ENCODE data around the gene FRMD7. TPM values are rescaled to one million over a fixed set of nuclear protein-coding genes. Genes with fewer than 3 reads are reported as not detected.

Gene FRMD7
- total RNA-seq, 6 donors from 2014 or later, result not detected

DNA sequence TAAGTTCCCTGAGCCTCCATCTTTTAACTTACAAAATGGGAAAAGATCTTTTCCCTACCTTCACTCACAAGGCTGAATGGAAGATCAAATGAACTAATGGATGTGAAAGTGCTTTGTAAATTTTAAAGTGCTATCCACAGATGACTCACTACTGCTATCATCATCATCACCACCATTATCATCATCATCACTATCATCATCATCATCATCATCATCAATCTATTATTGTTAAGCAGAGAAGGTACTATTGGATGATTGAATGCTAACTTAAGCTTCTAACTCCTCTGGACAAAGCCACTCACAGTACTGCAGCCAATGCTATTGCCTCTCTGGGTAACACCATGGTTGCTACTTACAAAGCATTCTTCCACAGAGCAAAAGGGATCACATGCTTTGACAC, 1.9 kb downstream of the FRMD7 start:
- H3K9me3 ChIP-seq, result no peaks in the 10 kb centered on the region
- ATAC-seq (ENCODE audit: low FRiP score in 2 of 2) (no peak), DNase-seq (no peak)
- no peak overlapping the region for H3K4me3 ChIP-seq
- H3K4me1 ChIP-seq, result no peaks in the 10 kb centered on the region
- H3K27me3 ChIP-seq, result no peaks in the 10 kb centered on the region
- TF ChIP-seq POLR2A (IDR thresholded peaks at IDR 0.05) (no peak), POLR2AphosphoS5 (IDR thresholded peaks at IDR 0.05) (no peak), CTCF (IDR thresholded peaks at IDR 0.05) (no peak), EP300 (IDR thresholded peaks at IDR 0.05) (no peak)
- no peaks in the 10 kb centered on the region for H3K36me3 ChIP-seq
- no peak overlapping the region for H3K27ac ChIP-seq

DNA sequence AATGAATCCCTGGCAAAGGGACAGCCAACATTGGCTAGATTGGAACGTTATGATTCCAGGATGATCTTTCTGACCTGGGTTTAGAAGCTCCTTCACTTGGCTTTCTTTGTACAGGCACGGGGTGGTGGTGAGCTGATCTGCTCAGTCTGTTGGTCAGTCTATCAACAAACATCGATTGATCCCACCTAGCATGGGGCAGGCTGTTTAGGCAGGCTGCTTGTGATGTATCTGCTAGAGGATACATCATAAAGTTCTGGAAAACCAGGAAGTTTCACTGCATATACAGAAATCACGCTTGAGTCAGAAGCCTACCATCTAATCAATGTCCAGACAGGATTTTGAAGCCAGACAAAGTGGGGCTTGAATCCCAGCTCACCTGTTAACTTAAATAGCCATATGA, 6.9 kb downstream of the FRMD7 start:
- H3K4me1 ChIP-seq, result no peaks in the 10 kb centered on the region
- no peaks in the 10 kb centered on the region for H3K27me3 ChIP-seq
- no peak for ATAC-seq (ENCODE audit: low FRiP score in 2 of 2)
- H3K4me3 ChIP-seq, result no peak overlapping the region
- WGBS, 2 donors, result 60 to 69% methylated on average over 1 to 4 of the region's 4 CpGs
- no peak for TF ChIP-seq POLR2A (IDR thresholded peaks at IDR 0.05)
- no peak for TF ChIP-seq CTCF (IDR thresholded peaks at IDR 0.05)
- TF ChIP-seq EP300 (IDR thresholded peaks at IDR 0.05), result no peak
- TF ChIP-seq POLR2AphosphoS5 (IDR thresholded peaks at IDR 0.05), result no peak
- H3K27ac ChIP-seq, result no peak overlapping the region
- H3K9me3 ChIP-seq, result no peaks in the 10 kb centered on the region
- no peak for DNase-seq
- no peaks in the 10 kb centered on the region for H3K36me3 ChIP-seq

DNA sequence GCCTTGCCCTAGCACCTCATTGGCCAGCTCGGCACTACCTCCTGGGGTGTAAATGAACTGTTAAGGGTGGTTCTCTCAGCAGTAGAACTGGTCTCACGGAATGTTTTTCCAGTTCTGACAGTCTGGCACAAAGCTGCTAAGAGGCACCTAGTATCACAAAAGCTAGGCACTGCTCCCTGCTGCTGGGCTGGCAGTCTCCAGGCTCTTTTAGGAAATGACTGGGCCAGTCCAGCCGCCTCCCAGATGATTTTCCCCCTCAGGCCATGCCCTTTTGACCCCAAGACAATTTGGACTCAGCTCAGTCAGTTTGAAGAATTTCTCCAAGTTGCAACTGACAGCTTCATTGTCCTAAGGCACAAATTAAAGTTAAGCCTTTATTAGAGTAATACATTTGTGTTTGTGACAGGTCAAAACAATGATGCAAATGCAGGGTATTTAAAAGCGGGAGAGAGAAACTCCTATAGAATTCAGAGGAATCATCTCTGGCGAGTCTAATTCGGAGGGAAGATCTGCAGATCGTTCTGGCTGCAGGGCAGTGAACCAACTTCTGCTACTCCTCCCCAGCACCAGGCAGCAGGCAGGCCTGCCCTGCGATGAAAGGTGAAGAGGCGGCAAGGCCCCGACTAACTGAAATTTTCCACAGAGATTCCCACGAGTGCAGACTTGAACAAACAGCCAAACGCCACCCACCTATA, 7.9 kb downstream of the FRMD7 start:
- no peaks in the 10 kb centered on the region for H3K9me3 ChIP-seq
- H3K4me1 ChIP-seq, result no peaks in the 10 kb centered on the region
- no peak overlapping the region for H3K27ac ChIP-seq
- no peak for TF ChIP-seq POLR2AphosphoS5 (IDR thresholded peaks at IDR 0.05)
- no peak for TF ChIP-seq POLR2A (IDR thresholded peaks at IDR 0.05)
- no peak for TF ChIP-seq EP300 (IDR thresholded peaks at IDR 0.05)
- no peak for TF ChIP-seq CTCF (IDR thresholded peaks at IDR 0.05)
- DNase-seq (no peak), ATAC-seq (ENCODE audit: low FRiP score in 2 of 2) (no peak)
- H3K4me3 ChIP-seq, result no peak overlapping the region
- 72 to 86% methylated on average over 4 to 12 of the region's 12 CpGs for WGBS, 2 donors
- H3K27me3 ChIP-seq, result no peaks in the 10 kb centered on the region
- H3K36me3 ChIP-seq, result no peaks in the 10 kb centered on the region

- no peaks in the 10 kb centered on the region for H3K4me1 ChIP-seq
- H3K9me3 ChIP-seq, result no peaks in the 10 kb centered on the region
- H3K27ac ChIP-seq, result no peak overlapping the region
- ATAC-seq (ENCODE audit: low FRiP score in 2 of 2) (no peak), DNase-seq (no peak)
- H3K27me3 ChIP-seq, result no peaks in the 10 kb centered on the region
- no peak overlapping the region for H3K4me3 ChIP-seq
- H3K36me3 ChIP-seq, result no peaks in the 10 kb centered on the region
- TF ChIP-seq EP300 (IDR thresholded peaks at IDR 0.05) (no peak), POLR2AphosphoS5 (IDR thresholded peaks at IDR 0.05) (no peak), POLR2A (IDR thresholded peaks at IDR 0.05) (no peak), CTCF (IDR thresholded peaks at IDR 0.05) (no peak)
- WGBS, 2 donors, result 56 to 91% methylated on average over 3 of the region's 3 CpGs
Measured at GRCh38 chrX:132119283-132119682, 8.5 kb downstream of the FRMD7 start.

- TF ChIP-seq POLR2AphosphoS5 (IDR thresholded peaks at IDR 0.05) (no peak), EP300 (IDR thresholded peaks at IDR 0.05) (no peak), POLR2A (IDR thresholded peaks at IDR 0.05) (no peak), CTCF (IDR thresholded peaks at IDR 0.05) (no peak)
- no peaks in the 10 kb centered on the region for H3K9me3 ChIP-seq
- no peak overlapping the region for H3K27ac ChIP-seq
- H3K27me3 ChIP-seq, result no peaks in the 10 kb centered on the region
- no peaks in the 10 kb centered on the region for H3K36me3 ChIP-seq
- WGBS, 2 donors, result 89 to 93% methylated on average over 4 of the region's 4 CpGs
- DNase-seq, result no peak
- no peaks in the 10 kb centered on the region for H3K4me1 ChIP-seq
- H3K4me3 ChIP-seq, result no peak overlapping the region
- ATAC-seq (ENCODE audit: low FRiP score in 2 of 2), result no peak
Measured at GRCh38 chrX:132118358-132118757, 9.5 kb downstream of the FRMD7 start.

Data from upper lobe of left lung (tissue), 6 donors.